ENCODE measurements around the gene TOR1AIP1. TPM values are rescaled to one million over a fixed set of nuclear protein-coding genes. Genes with fewer than 3 reads are reported as not detected.

TOR1AIP1 gene
- total RNA-seq, 2 donors from 2014 or later = 22.9 to 32.7 TPM

GRCh38 chr1:179926850-179927205 lies 44.7 kb downstream of the TOR1AIP1 start:
- intact Hi-C loops (cut with DNase I, micrococcal nuclease) = no loop called here

GRCh38 chr1:179929955-179930798 lies 48.1 kb downstream of the TOR1AIP1 start:
- DNase-seq = no peak
- intact Hi-C loops (cut with DNase I, micrococcal nuclease) = no loop called here
- ATAC-seq = peak; percentile 71

More at GRCh38 chr1:179926850-179927205, 44.7 kb downstream of the TOR1AIP1 start:
- ATAC-seq (no peak), DNase-seq (no peak)

- intact Hi-C loops (cut with DNase I, micrococcal nuclease) = no loop called here
- DNase-seq (no peak), ATAC-seq (peak; percentile 79)
These were observed 48.8 kb downstream of the TOR1AIP1 start for GRCh38 chr1:179930867-179931266.

- ATAC-seq = no peak
- DNase-seq = no peak
- intact Hi-C loops (cut with DNase I, micrococcal nuclease) = no loop called here
These were observed 51.1 kb downstream of the TOR1AIP1 start for GRCh38 chr1:179933219-179933618.

- intact Hi-C loops (cut with DNase I, micrococcal nuclease) = no loop called here
- DNase-seq (no peak), ATAC-seq (no peak)
These were observed 53.9 kb downstream of the TOR1AIP1 start for GRCh38 chr1:179935909-179936496.

GRCh38 chr1:179937668-179938254 lies 55.7 kb downstream of the TOR1AIP1 start:
- ATAC-seq (no peak), DNase-seq (no peak)
- intact Hi-C loops (cut with DNase I, micrococcal nuclease) = no loop called here

- intact Hi-C loops (cut with DNase I, micrococcal nuclease) = no loop called here
These were observed 56.7 kb downstream of the TOR1AIP1 start for GRCh38 chr1:179938752-179939151.

GRCh38 chr1:179939941-179940340 lies 57.9 kb downstream of the TOR1AIP1 start:
- DNase-seq = no peak
- ATAC-seq = no peak
- intact Hi-C loops (cut with DNase I, micrococcal nuclease) = no loop called here

More at GRCh38 chr1:179938752-179939151, 56.7 kb downstream of the TOR1AIP1 start:
- DNase-seq = no peak
- no peak for ATAC-seq

- intact Hi-C loops (cut with DNase I, micrococcal nuclease) = no loop called here
- peak; percentile 22 for ATAC-seq
- DNase-seq = no peak
These were observed 59.4 kb downstream of the TOR1AIP1 start for GRCh38 chr1:179941454-179941853.

GRCh38 chr1:179950651-179951050 lies 68.6 kb downstream of the TOR1AIP1 start:
- DNase-seq (no peak), ATAC-seq (no peak)
- intact Hi-C loops (cut with DNase I, micrococcal nuclease) = loop anchor here in 1 of 2 donors (5.0 kb wide), 1 partner anchor 63 kb away; no protein-coding TSS in a partner anchor

- DNase-seq = no peak
- no peak for ATAC-seq
- intact Hi-C loops (cut with DNase I, micrococcal nuclease) = loop anchor here in 1 of 2 donors (5.0 kb wide), 1 partner anchor 64 kb away; no protein-coding TSS in a partner anchor
These were observed 69.5 kb downstream of the TOR1AIP1 start for GRCh38 chr1:179951383-179952144.

- intact Hi-C loops (cut with DNase I, micrococcal nuclease) = loop anchor here in 1 of 2 donors (5.0 kb wide), 1 partner anchor 65 kb away; no protein-coding TSS in a partner anchor
- DNase-seq (no peak), ATAC-seq (no peak)
These were observed 70.1 kb downstream of the TOR1AIP1 start for GRCh38 chr1:179952186-179952585.

GRCh38 chr1:179953974-179954492 lies 71.9 kb downstream of the TOR1AIP1 start:
- DNase-seq = peak; percentile 31 to 39
- intact Hi-C loops (cut with DNase I, micrococcal nuclease) = loop anchor here in 1 of 2 donors (5.0 kb wide), 1 partner anchor 67 kb away; no protein-coding TSS in a partner anchor
- ATAC-seq = peak; percentile 15

GRCh38 chr1:179954493-179955286 lies 72.6 kb downstream of the TOR1AIP1 start, which contains the start of gene CEP350:
TSS of gene CEP350 (plus strand) at chr1:179954810. CDS start at chr1:179986182, 31,372 bp downstream.
- intact Hi-C loops (cut with DNase I, micrococcal nuclease) = loop anchor here in 1 of 2 donors (5.0 kb wide), 1 partner anchor 67 kb away; no protein-coding TSS in a partner anchor
- ATAC-seq = peak; percentile 95

GRCh38 chr1:179955287-179955680 lies 73.2 kb downstream of the TOR1AIP1 start:
- ATAC-seq = peak; percentile 29
- intact Hi-C loops (cut with DNase I, micrococcal nuclease) = no loop called here
- peak in 1 of 2 donors; percentile 39 for DNase-seq

More at GRCh38 chr1:179954493-179955286, 72.6 kb downstream of the TOR1AIP1 start, which contains the start of gene CEP350:
- DNase-seq = peak; percentile 99

- DNase-seq = no peak
- intact Hi-C loops (cut with DNase I, micrococcal nuclease) = no loop called here
- no peak for ATAC-seq
These were observed 73.6 kb downstream of the TOR1AIP1 start for GRCh38 chr1:179955731-179956130.

GRCh38 chr1:179958359-179958758 lies 76.3 kb downstream of the TOR1AIP1 start:
- intact Hi-C loops (cut with DNase I, micrococcal nuclease) = no loop called here
- ATAC-seq = no peak
- DNase-seq = no peak

Data from left colon (tissue), 2 donors.